SU-DHL-6 (cell line): ENCODE results near the gene MICAL3.

Experiments
- EZH2phosphoT487 ChIP-seq: fragments of 200-600 bp; sonication (generic), shearing (Covaris generic); conservative IDR thresholded peaks from 2 replicates; pipeline ENCODE4 v1.6.1; 2018; ENCODE audit warnings: mild to moderate bottlenecking, antibody characterized with exemption, low read length, moderate library complexity, mixed read lengths
- TF ChIP-seq, protein P1 (sequence below): fragments of 200-600 bp; sonication (generic); IDR thresholded peaks from one replicate; pipeline ENCODE4 v1.5.1; 2017; ENCODE audit warnings: antibody characterized with exemption, mild to moderate bottlenecking, low read length, moderate library complexity; ENCODE audit not compliant: insufficient read depth, poor library complexity, severe bottlenecking

DNA sequence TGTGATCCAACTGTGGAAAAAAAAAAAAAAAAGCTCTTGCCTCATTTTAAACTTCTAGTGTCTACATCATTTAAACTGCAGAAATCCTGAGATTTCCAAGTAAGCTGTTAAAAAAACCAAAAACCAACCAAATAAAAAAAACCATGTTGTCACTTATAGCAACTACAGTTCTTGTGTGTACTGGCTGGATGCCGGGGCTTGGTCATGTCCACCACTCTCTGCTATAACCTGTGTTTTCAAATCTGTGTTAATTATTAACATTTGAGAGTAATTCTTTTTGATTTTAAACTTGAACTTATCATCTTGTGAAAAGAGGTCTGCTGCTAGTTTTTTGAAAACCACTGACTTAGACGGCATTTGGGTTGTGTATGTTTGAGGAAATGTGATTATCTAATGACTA is 217.9 kb downstream of the MICAL3 start:
- TF ChIP-seq EZH2phosphoT487: no peak
- TF ChIP-seq, protein P1, sequence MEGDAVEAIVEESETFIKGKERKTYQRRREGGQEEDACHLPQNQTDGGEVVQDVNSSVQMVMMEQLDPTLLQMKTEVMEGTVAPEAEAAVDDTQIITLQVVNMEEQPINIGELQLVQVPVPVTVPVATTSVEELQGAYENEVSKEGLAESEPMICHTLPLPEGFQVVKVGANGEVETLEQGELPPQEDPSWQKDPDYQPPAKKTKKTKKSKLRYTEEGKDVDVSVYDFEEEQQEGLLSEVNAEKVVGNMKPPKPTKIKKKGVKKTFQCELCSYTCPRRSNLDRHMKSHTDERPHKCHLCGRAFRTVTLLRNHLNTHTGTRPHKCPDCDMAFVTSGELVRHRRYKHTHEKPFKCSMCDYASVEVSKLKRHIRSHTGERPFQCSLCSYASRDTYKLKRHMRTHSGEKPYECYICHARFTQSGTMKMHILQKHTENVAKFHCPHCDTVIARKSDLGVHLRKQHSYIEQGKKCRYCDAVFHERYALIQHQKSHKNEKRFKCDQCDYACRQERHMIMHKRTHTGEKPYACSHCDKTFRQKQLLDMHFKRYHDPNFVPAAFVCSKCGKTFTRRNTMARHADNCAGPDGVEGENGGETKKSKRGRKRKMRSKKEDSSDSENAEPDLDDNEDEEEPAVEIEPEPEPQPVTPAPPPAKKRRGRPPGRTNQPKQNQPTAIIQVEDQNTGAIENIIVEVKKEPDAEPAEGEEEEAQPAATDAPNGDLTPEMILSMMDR: no peak
